ENCODE data around the gene MIA. TPM values are rescaled to one million over a fixed set of nuclear protein-coding genes. Genes with fewer than 3 reads are reported as not detected.
"Not testable (repeated sequence)": the region's sequence is repeated elsewhere in the genome, so short reads cannot be mapped to it uniquely, and the experiment has no call there.

Gene MIA
- total RNA-seq, 1 experiment from 2014 or later = not detected

DNA sequence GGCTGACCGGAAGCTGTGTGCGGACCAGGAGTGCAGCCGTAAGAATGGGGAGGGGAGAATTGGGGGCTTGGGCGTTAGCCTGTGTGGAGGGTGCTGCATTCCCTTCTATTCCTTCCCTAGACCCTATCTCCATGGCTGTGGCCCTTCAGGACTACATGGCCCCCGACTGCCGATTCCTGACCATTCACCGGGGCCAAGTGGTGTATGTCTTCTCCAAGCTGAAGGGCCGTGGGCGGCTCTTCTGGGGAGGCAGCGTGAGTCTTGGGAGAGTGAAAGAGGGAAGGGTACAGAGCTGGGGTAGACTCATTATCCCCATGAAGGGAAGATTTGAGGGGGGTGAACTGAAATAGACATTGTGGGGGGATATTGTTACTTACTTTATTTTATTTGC, 306 bp downstream of the MIA start:
- DNase-seq (ENCODE audit: low read depth) = no peak
- in situ Hi-C loops (cut with HindIII; ENCODE audit: low pct_unique_long_range_greater_than_20kb, low sequenced_read_pairs) = no loop called here

DNA sequence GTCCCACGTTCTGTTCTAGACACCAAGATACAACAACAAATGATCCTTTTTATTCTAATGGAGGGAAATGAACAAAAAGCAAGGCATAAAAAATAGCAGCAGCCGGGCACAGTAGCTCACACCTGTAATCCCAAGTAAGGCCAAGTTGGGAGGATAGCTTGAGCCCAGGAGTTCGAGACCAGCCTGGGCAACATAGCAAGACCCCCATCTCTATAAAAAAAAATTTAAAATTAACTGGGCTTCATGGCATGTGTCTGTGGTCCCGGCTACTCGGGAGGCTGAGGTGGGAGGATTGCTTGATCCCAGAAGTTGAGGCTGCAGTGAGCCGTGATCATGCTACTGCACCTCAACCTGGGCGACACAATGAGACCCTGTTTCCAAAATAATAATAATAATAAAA, 1.0 kb downstream of the MIA start:
- in situ Hi-C loops (cut with HindIII; ENCODE audit: low pct_unique_long_range_greater_than_20kb, low sequenced_read_pairs) = no loop called here
- no peak for DNase-seq (ENCODE audit: low read depth)

DNA sequence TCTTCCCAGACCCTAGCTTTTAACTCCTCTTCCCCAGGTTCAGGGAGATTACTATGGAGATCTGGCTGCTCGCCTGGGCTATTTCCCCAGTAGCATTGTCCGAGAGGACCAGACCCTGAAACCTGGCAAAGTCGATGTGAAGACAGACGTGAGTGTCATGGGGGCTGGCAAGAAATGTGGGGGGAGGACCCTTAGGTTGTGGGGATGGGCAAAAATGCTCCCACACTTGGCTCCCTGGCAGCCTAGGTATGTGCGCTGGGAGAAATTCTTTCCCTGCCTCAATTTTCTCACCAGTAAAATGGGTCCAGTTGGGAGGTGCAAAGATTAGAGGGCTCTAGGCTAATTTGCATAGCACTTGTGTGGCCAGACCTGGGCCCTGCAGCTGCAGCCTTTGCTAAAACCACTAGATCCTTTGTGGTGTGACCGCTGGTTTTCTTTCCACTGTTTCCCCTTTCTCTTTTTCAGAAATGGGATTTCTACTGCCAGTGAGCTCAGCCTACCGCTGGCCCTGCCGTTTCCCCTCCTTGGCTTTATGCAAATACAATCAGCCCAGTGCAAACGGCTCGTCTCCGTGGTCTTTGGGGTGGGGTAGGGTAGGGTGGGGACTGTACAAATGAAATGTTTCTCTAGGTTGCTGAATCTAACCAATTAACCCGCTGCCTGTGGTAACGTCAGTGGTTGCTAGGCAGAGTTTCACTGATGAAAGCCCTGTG, 1.8 kb downstream of the MIA start:
- peak; percentile 94 for DNase-seq (ENCODE audit: low read depth)
- in situ Hi-C loops (cut with HindIII; ENCODE audit: low pct_unique_long_range_greater_than_20kb, low sequenced_read_pairs) = no loop called here

DNA sequence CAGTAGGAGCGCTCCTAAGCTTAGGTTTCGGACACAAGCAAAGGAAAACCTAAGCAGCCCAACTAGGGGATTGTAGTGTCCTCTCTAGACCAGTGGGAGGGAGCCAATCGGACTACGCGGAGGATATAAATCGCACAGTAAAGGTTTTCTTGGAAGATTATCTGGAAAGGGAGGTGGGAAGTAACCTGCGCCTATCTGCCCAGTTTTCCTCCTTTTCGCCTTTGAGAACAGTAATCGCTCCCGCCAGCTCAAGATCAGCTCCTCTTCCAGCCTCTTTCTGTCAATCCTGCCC, 2.3 kb downstream of the MIA start:
- in situ Hi-C loops (cut with HindIII; ENCODE audit: low pct_unique_long_range_greater_than_20kb, low sequenced_read_pairs) = no loop called here
- no peak for DNase-seq (ENCODE audit: low read depth)

DNA sequence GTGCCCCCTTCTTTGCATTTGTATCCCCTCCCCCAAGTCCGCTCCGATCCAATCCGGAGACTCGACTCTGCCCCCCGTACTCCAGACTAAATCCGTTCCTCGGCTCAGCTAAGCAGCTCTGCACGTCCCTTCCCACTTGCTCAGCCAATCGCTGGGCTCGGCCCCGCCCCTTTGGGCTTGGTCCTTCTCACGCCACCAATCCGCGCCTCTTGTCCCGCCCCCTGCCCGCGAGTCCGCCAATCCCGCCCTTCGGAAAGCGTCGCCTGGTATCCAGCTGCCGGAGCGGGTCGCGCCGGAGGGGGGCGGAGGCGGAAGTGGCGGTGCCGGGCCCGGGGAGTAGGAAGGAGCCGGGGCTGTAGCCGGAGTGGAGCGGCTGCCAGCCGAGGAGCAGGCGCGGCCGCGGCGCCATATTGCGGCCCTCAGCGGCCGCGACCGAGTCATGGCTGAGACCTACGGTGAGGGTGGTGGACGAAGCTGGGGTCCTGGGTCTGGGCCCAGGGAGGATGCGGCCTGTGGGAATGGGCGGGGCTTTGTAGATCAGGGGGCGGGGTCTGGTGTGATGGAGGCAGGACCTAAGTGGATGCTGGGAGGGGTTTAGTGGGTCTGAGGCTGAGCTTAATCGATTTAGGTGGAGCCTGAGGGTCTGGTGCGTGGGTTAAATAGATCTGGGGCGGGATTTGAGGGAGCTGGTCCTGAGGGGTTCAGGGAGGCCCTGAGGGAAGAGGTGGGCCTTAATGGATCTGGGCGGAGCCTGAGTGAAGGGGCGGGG, 2.8 kb downstream of the MIA start, which contains the start of gene RAB4B:
TSS of gene RAB4B (plus strand) at position 311 of the 769 bp plus-strand sequence. CDS start at position 440, 129 bp downstream.
- in situ Hi-C loops (cut with HindIII; ENCODE audit: low pct_unique_long_range_greater_than_20kb, low sequenced_read_pairs) = no loop called here
- DNase-seq (ENCODE audit: low read depth) = peak; percentile 100

DNA sequence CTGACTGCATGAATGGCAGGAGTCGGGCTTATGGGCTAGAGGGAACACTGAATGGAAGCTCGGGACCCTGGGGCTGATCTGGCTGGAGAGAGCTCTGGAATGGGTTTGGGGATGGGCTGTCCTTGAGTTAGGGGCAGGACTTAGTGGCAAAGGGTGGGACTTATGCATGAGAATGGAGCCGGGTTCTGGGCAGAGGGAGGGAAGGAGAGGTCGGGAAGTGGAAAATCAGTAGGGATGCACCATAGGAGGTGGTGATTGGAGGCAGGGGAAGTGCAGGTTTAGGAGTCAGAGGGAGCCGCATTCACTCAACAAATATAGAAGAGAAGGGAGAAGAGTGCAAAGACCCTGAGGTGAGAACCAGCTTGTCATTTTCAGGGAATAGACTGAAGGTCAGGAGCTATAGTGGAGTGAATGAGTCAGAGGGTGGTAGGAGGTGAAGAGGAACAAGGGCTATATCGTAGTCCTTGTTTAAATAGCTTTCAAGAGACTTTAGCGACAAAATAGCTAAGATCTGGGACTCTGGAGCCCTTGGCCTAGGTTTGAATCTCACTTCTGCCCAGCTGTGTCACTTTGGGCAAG, 3.5 kb downstream of the MIA start:
- DNase-seq (ENCODE audit: low read depth) = no peak

DNA sequence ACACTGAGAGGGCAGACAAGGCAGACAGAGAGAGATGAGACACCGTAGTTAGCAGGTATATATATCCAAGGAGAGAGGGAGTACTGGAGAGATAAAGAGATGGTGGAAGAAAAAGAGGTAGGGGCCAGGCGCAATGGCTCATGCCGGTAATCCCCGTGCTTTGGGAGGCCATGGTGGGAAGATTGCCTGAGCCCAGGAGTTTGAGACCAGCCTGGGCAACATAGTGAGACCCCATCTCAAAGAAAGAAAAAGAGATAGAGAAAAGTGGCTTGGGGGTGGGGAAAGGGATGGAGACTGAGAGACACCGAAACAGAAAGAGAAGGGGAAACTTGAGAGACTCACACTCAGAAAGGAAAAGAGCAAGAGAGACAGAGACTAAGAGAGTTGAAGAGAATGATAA, 5.3 kb downstream of the MIA start:
- no peak for DNase-seq (ENCODE audit: low read depth)

More for the DNA sequence above, 3.5 kb downstream of the MIA start:
- in situ Hi-C loops (cut with HindIII; ENCODE audit: low pct_unique_long_range_greater_than_20kb, low sequenced_read_pairs) = no loop called here

DNA sequence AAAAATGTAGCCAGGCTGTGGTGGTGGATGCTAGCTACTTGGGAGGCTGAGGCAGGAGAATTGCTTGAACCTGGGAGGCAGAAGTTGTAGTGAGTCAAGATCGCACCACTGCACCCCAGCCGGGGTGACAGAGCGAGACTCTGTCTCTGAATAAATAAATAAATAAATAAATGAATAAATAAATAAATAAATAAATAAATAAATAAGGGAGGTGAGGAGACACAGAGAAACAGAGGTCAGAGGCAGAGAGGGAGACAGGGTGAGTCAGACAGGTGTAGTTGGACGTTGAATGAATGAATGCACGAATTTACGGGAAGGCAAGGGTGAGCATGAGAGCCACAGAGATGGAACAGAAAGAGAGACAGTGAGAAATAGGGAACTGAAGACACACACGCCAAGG, 5.8 kb downstream of the MIA start:
- no peak for DNase-seq (ENCODE audit: low read depth)
- in situ Hi-C loops (cut with HindIII; ENCODE audit: low pct_unique_long_range_greater_than_20kb, low sequenced_read_pairs) = no loop called here

More for the DNA sequence above, 5.3 kb downstream of the MIA start:
- in situ Hi-C loops (cut with HindIII; ENCODE audit: low pct_unique_long_range_greater_than_20kb, low sequenced_read_pairs) = no loop called here

DNA sequence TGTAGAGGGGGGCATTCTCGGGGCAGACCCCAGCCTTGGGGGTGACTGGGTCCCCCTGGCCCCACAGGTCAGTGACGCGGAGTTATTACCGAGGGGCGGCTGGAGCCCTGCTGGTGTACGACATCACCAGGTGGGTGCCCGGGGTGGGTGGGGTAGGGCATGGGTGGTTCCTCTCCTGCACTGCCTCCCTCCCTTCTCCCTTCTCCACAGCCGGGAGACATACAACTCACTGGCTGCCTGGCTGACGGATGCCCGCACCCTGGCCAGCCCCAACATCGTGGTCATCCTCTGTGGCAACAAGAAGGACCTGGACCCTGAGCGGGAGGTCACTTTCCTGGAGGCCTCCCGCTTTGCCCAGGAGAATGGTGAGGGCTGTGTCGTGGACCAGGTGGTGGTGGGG, 8.4 kb downstream of the MIA start:
- DNase-seq (ENCODE audit: low read depth) = no peak
- in situ Hi-C loops (cut with HindIII; ENCODE audit: low pct_unique_long_range_greater_than_20kb, low sequenced_read_pairs) = no loop called here

DNA sequence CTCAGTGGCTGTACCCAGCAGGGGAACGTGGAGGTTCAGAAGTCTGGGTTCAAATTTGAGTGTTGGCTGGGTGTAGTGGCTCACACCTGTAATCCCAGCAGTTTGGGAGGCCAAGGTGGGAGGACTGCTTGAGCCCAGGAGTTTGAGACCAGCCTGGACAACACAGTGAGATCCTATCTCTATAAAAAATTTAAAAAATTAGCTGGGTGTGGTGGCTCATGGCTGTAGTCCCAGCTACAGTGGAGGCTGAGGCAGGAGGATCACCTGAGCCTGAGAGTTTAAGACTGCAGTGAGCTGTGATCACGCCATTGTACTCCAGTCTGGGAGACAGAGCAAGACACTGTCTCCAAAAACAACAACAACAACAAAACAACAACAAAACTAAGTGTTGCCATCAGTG, 8.8 kb downstream of the MIA start:
- in situ Hi-C loops (cut with HindIII; ENCODE audit: low pct_unique_long_range_greater_than_20kb, low sequenced_read_pairs); DNase-seq (ENCODE audit: low read depth): not testable (repeated sequence)

DNA sequence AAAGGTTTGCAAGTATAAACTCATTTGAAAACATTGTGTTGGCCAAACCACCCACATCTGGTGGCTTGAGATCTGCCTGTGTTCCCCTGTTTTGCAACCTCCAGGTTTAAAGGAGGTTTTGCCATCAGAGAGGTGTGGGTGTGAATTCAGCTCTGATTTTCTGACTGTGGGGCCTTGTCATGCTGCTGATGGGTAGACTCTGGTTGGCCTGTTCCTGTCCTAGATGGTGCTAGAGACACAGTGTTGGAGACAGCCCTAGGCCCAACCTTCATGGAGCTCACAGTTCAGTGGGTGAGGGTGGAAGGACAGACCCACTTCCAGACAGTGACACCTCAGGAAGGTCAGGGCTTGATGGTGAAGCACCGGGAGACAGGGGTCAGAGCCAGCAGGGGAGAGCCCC, 10.2 kb downstream of the MIA start:
- no peak for DNase-seq (ENCODE audit: low read depth)
- in situ Hi-C loops (cut with HindIII; ENCODE audit: low pct_unique_long_range_greater_than_20kb, low sequenced_read_pairs) = no loop called here

DNA sequence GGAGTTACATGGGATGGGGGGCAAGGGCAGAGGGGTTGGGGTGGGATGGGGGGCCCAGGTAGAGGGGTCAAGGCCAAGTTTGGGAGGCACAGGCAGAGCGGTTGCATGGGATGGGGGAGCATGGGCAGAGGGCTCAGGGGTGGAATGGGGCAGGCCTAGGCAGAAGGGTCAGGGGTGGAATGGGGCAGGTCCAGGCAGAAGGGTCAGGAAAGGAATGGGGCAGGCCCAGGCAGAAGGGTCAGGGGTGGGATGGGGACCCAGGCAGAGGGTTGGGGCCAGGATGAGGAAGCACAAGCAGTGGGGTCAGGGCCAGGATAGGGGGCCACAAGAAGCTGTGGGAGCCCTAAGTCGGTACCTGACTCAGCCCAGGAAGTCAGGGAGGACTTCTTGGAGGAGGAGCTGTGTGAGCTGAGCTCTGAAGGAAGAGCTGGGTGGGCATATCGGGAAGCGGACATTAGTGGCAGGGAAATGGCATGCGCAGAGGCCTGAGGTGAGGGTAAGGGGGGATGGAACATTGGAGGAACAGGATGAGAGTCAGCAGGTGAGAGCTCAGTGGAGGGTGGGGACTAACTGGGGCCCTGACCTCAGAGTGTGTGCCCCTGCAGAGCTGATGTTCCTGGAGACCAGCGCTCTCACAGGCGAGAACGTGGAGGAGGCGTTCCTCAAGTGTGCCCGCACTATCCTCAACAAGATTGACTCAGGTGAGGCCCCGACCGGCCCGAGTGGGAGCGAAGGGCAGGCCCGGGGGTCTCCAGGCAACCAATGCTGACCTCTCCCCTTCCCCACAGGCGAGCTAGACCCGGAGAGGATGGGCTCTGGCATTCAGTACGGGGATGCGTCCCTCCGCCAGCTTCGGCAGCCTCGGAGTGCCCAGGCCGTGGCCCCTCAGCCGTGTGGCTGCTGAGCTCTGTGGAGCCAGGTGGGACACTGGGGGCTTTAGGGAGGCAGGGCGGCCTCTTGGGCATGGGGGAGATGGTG, 11.0 kb downstream of the MIA start:
- no peak for DNase-seq (ENCODE audit: low read depth)
- in situ Hi-C loops (cut with HindIII; ENCODE audit: low pct_unique_long_range_greater_than_20kb, low sequenced_read_pairs) = no loop called here

DNA sequence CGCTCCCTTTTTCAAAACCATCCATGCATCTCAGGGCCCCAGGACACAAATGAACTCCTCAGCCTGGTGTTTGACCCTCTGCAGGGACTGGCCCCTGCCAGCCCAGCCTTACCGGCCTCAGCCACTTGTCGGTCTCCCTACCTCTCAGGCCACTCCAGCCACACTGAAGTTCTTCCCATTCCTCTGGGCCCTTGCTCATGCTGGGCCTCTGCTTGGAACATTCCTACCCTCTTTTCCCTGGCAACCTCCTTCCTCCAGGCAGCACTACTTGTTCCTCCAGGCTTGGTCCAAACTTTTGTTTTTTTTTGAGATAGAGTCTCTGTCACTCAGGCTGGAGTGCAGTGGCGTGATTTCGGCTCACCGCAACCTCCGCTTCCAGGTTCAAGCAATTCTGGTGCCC, 16.0 kb downstream of the MIA start:
- in situ Hi-C loops (cut with HindIII; ENCODE audit: low pct_unique_long_range_greater_than_20kb, low sequenced_read_pairs) = no loop called here
- no peak for DNase-seq (ENCODE audit: low read depth)

DNA sequence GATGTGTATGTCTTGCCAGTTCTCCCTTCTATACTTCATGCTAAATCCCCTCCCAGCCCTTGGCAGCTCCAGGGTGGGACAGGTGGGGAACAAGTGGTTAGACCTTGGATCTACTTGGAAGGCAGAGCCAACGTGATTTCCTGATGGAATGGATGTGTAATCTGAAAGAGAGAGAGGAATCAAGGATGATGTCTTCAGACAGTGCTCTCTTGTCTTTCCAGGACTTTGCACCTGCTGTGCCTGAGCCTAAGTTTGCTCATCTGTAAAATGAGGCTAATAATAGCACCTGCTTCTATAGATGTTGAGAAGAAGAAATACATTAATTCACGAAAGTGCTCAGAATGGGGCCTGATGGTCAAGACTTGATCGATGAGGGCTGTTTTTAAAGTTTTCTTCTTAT, 16.7 kb downstream of the MIA start:
- DNase-seq (ENCODE audit: low read depth) = no peak
- in situ Hi-C loops (cut with HindIII; ENCODE audit: low pct_unique_long_range_greater_than_20kb, low sequenced_read_pairs) = no loop called here

DNA sequence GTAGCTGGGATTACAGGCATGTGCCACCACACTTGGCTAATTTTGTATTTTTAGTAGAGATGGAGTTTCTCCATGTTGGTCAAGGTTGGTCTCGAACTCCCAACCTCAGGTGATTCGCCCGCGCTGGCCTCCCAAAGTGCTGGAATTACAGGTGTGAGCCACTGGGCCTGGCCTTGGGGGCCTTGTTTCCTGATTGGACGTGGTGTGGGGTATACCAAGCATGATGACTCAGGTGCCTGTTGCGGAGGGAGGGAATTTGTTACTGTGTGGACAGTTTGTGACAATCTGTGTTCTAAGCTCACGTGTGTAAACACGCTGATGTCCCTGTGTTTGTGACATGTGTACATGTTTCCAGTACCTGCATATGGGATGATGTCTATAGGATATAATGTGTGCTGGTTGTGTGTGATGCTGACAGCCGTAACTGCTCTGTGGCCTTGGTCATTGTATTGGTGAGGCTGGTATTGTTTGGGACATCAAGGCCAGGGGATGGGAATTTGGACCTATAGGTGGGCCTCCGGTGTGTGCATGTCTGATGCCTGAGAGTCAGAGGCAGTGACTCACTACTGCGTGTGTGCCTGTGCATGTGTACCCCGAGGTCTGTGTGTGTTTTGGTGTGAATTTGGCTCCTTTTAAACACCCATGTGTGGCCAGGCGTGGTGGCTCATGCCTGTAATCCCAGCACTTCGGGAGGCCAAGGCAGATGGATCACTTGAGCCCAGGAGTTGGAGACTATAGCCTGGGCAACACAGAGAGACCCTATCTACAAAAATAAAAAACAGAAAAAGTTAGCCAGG, 22.0 kb downstream of the MIA start:
- no peak for DNase-seq (ENCODE audit: low read depth)
- in situ Hi-C loops (cut with HindIII; ENCODE audit: low pct_unique_long_range_greater_than_20kb, low sequenced_read_pairs) = no loop called here

DNA sequence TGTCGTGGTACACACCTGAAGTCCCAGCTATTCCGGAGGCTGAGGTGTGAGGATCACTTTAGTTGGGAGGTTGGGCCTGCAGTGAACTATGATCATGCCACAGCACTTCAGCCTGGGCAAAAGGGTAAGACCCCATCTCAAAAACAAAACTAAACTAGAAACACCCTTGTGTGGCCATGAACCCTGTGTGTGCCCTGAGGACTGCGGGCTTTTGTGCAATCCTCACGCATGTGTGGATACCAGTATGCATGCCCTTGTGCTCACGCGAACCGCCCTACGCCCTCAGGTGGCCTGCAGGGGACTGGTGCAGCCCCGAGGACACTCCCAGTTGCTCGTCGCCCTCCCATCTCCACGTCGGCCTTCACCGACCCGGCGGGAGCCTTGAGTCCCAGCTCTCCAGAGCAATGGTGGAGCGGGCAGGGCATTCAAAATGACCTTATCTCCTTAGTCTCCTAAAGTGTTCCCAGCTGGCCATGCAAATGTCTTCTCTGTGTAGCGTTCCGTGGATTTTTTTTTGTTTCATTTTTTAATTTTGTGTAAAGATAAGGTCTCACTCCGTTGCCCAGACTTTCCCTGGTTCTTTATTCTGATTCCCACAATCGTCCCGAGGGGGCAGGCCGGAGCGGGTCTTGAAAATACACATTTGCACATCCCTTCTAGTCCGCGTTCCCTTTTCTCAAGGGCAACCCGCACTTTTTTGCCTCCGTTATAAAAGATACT, 22.8 kb downstream of the MIA start:
- in situ Hi-C loops (cut with HindIII; ENCODE audit: low pct_unique_long_range_greater_than_20kb, low sequenced_read_pairs) = no loop called here
- peak; percentile 85 for DNase-seq (ENCODE audit: low read depth)

Data from Caki2 (cell line).